GM21576 (cell line): ENCODE results near the gene HOXB4.

Source experiments
- ATAC-seq: cut with Tn5 transposase; IDR thresholded peaks from one replicate; pipeline ENCODE4 v1.9.1; 2021; ENCODE audit warnings: mild to moderate bottlenecking, moderate library complexity; ENCODE audit not compliant: unreplicated experiment

The HOXB4 gene

GRCh38 chr17:48575066-48575582 is 3.0 kb downstream of the HOXB4 start:
- ATAC-seq = no peak

- no peak for ATAC-seq
Measured at GRCh38 chr17:48574505-48575065, 3.6 kb downstream of the HOXB4 start.

- ATAC-seq = no peak
Measured at GRCh38 chr17:48571826-48572417, 6.2 kb downstream of the HOXB4 start.

GRCh38 chr17:48571024-48571818 is 6.9 kb downstream of the HOXB4 start:
- ATAC-seq = no peak

GRCh38 chr17:48570325-48571023 is 7.7 kb downstream of the HOXB4 start:
- no peak for ATAC-seq

- ATAC-seq = no peak
Measured at GRCh38 chr17:48569674-48570324, 8.4 kb downstream of the HOXB4 start.

- ATAC-seq = no peak
Measured at GRCh38 chr17:48569240-48569582, 8.9 kb downstream of the HOXB4 start.

- no peak for ATAC-seq
Measured at GRCh38 chr17:48568499-48569239, 9.5 kb downstream of the HOXB4 start.

GRCh38 chr17:48567646-48568354 is 10.3 kb downstream of the HOXB4 start:
- no peak for ATAC-seq

GRCh38 chr17:48567209-48567608 is 10.9 kb downstream of the HOXB4 start:
- ATAC-seq = no peak

GRCh38 chr17:48566717-48567116 is 11.4 kb downstream of the HOXB4 start:
- no peak for ATAC-seq

- no peak for ATAC-seq
Measured at GRCh38 chr17:48565925-48566710, 12.0 kb downstream of the HOXB4 start.

GRCh38 chr17:48565022-48565554 is 13.1 kb downstream of the HOXB4 start:
- ATAC-seq = no peak

- no peak for ATAC-seq
Measured at GRCh38 chr17:48564188-48565021, 13.7 kb downstream of the HOXB4 start.

GRCh38 chr17:48563867-48564187 is 14.3 kb downstream of the HOXB4 start:
- no peak for ATAC-seq

- no peak for ATAC-seq
Measured at GRCh38 chr17:48563385-48563838, 14.7 kb downstream of the HOXB4 start.

GRCh38 chr17:48562934-48563333 is 15.2 kb downstream of the HOXB4 start:
- ATAC-seq = no peak
